ENCODE measurements around the gene PLA2G2F. TPM values are rescaled to one million over a fixed set of nuclear protein-coding genes. Genes with fewer than 3 reads are reported as not detected.

PLA2G2F gene
- total and polyA plus RNA-seq, 2 of the 8 experiments (the other 6 are each of a cell fraction or from before 2014, with no cell fraction given), result not detected

DNA sequence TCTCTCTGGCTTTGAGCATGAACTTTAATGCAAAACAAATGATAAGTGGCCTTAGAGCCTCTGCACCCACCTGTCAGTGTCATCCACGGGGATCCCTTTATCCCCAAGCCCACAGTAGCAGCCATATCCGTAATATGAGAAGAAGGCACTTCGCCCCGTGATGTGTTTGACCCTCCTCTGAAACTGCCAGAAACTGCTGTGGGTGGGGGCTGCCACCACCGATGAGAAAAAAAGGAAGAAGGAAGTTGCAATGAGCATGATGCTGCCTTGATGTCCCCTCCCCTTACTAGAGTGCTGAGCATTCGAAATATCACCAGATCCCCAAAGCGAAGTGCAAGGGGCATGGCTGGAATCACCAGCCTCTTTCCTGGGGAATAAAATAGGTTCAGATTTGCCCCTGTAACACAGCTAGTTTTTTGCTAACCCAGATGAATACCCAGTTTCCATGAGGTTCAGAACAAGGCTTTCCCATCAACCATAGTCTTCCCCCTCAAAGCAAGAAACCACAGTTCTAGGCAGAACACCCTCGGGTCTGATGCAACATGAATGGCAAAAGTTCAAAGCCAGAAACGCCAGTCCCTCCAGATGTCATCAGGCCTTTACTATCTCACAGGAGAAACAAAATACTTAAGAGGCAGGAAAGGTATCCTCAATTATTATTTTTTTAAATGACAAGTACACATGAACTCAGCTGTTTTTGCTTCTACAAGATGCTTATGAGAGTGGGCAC lies 36.0 kb downstream of the PLA2G2F start (continued):
- TF ChIP-seq, protein P1, sequence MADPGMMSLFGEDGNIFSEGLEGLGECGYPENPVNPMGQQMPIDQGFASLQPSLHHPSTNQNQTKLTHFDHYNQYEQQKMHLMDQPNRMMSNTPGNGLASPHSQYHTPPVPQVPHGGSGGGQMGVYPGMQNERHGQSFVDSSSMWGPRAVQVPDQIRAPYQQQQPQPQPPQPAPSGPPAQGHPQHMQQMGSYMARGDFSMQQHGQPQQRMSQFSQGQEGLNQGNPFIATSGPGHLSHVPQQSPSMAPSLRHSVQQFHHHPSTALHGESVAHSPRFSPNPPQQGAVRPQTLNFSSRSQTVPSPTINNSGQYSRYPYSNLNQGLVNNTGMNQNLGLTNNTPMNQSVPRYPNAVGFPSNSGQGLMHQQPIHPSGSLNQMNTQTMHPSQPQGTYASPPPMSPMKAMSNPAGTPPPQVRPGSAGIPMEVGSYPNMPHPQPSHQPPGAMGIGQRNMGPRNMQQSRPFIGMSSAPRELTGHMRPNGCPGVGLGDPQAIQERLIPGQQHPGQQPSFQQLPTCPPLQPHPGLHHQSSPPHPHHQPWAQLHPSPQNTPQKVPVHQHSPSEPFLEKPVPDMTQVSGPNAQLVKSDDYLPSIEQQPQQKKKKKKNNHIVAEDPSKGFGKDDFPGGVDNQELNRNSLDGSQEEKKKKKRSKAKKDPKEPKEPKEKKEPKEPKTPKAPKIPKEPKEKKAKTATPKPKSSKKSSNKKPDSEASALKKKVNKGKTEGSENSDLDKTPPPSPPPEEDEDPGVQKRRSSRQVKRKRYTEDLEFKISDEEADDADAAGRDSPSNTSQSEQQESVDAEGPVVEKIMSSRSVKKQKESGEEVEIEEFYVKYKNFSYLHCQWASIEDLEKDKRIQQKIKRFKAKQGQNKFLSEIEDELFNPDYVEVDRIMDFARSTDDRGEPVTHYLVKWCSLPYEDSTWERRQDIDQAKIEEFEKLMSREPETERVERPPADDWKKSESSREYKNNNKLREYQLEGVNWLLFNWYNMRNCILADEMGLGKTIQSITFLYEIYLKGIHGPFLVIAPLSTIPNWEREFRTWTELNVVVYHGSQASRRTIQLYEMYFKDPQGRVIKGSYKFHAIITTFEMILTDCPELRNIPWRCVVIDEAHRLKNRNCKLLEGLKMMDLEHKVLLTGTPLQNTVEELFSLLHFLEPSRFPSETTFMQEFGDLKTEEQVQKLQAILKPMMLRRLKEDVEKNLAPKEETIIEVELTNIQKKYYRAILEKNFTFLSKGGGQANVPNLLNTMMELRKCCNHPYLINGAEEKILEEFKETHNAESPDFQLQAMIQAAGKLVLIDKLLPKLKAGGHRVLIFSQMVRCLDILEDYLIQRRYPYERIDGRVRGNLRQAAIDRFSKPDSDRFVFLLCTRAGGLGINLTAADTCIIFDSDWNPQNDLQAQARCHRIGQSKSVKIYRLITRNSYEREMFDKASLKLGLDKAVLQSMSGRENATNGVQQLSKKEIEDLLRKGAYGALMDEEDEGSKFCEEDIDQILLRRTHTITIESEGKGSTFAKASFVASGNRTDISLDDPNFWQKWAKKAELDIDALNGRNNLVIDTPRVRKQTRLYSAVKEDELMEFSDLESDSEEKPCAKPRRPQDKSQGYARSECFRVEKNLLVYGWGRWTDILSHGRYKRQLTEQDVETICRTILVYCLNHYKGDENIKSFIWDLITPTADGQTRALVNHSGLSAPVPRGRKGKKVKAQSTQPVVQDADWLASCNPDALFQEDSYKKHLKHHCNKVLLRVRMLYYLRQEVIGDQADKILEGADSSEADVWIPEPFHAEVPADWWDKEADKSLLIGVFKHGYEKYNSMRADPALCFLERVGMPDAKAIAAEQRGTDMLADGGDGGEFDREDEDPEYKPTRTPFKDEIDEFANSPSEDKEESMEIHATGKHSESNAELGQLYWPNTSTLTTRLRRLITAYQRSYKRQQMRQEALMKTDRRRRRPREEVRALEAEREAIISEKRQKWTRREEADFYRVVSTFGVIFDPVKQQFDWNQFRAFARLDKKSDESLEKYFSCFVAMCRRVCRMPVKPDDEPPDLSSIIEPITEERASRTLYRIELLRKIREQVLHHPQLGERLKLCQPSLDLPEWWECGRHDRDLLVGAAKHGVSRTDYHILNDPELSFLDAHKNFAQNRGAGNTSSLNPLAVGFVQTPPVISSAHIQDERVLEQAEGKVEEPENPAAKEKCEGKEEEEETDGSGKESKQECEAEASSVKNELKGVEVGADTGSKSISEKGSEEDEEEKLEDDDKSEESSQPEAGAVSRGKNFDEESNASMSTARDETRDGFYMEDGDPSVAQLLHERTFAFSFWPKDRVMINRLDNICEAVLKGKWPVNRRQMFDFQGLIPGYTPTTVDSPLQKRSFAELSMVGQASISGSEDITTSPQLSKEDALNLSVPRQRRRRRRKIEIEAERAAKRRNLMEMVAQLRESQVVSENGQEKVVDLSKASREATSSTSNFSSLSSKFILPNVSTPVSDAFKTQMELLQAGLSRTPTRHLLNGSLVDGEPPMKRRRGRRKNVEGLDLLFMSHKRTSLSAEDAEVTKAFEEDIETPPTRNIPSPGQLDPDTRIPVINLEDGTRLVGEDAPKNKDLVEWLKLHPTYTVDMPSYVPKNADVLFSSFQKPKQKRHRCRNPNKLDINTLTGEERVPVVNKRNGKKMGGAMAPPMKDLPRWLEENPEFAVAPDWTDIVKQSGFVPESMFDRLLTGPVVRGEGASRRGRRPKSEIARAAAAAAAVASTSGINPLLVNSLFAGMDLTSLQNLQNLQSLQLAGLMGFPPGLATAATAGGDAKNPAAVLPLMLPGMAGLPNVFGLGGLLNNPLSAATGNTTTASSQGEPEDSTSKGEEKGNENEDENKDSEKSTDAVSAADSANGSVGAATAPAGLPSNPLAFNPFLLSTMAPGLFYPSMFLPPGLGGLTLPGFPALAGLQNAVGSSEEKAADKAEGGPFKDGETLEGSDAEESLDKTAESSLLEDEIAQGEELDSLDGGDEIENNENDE (IDR thresholded peaks at IDR 0.05; ENCODE audit: insufficient replicate concordance, low read length), result no peak
